Right atrium auricular region (tissue), 2 donors: ENCODE data around the gene WNT9B. TPM values are rescaled to one million over a fixed set of nuclear protein-coding genes. Genes with fewer than 3 reads are reported as not detected.

ENCODE experiments used
- DNase-seq: peaks from one replicate; pipeline ENCODE4 v3.0.0-alpha.2; 2019; ENCODE audit warnings: low spot score
- H3K27ac ChIP-seq, 2 donors: fragments of 200-600 bp; sonication (generic); 1 replicate in 1 of 2; 2 replicates in 1 of 2; pipeline ENCODE4 v1.5.1; 2016 to 2019
- H3K27me3 ChIP-seq, 2 donors: fragments of 200-600 bp; sonication (generic); one replicate each; pipeline versions ENCODE4 v1.5.1 to v1.6.0; 2017 to 2019
- H3K36me3 ChIP-seq: fragments of 200-600 bp; sonication (generic); one replicate; pipeline ENCODE4 v1.5.1; 2016
- H3K4me1 ChIP-seq, 2 donors: fragments of 200-600 bp; sonication (generic); one replicate each; pipeline versions ENCODE4 v1.5.1 to v1.6.0; 2017 to 2019
- H3K4me3 ChIP-seq, 2 donors: fragments of 200-600 bp; sonication (generic); 1 replicate in 1 of 2; 2 replicates in 1 of 2; pipeline ENCODE4 v1.5.1; 2017 to 2019; ENCODE audit warnings: mild to moderate bottlenecking in 1 of 2, moderate library complexity in 1 of 2
- H3K9me3 ChIP-seq, 2 donors: fragments of 200-600 bp; sonication (generic); one replicate each; pipeline ENCODE4 v1.5.1; 2019
- CTCF ChIP-seq, 2 donors: fragments of 200-600 bp; sonication (generic); IDR thresholded peaks; one replicate each; pipeline ENCODE4 v1.5.1; 2019; ENCODE audit warnings: antibody characterized with exemption in 2 of 2
- total RNA-seq, 2 donors: library from RNA; depleted of rRNA; stranded (reverse); fragments of >200 nt; gene quantifications; one replicate each; pipeline ENCODE4 v1.1.0, GENCODE V29; 2016

WNT9B gene
- total RNA-seq, 2 donors from 2014 or later, result 2.4 to 22.1 TPM

GRCh38 chr17:46811978-46812583 lies 39.3 kb upstream of the WNT9B start:
- no peak for TF ChIP-seq CTCF (IDR thresholded peaks at IDR 0.05)
- Histone ChIP-seq H3K27ac (no peak overlapping the region), H3K27me3 (peaks cover 3 to 12% of the 10 kb centered on the region in 2 donors), H3K9me3 (no peaks in the 10 kb centered on the region), H3K4me3 (no peak overlapping the region), H3K36me3 (no peaks in the 10 kb centered on the region), H3K4me1 (no peaks in the 10 kb centered on the region)
- DNase-seq, result no peak

GRCh38 chr17:46812624-46813318 lies 38.6 kb upstream of the WNT9B start:
- H3K27me3 ChIP-seq, result peaks cover 5 to 19% of the 10 kb centered on the region in 2 donors

GRCh38 chr17:46813920-46814319 lies 37.5 kb upstream of the WNT9B start:
- DNase-seq, result no peak
- Histone ChIP-seq H3K4me1 (peaks cover 0 to 11% of the 10 kb centered on the region in 2 donors), H3K27ac (no peak overlapping the region), H3K27me3 (peaks cover 14 to 30% of the 10 kb centered on the region in 2 donors), H3K4me3 (no peak overlapping the region), H3K36me3 (no peaks in the 10 kb centered on the region), H3K9me3 (no peaks in the 10 kb centered on the region)
- TF ChIP-seq CTCF (IDR thresholded peaks at IDR 0.05), result no peak

More at GRCh38 chr17:46812624-46813318, 38.6 kb upstream of the WNT9B start:
- no peak overlapping the region for H3K4me3 ChIP-seq
- H3K27ac ChIP-seq, result no peak overlapping the region
- no peaks in the 10 kb centered on the region for H3K36me3 ChIP-seq
- H3K4me1 ChIP-seq, result no peaks in the 10 kb centered on the region
- TF ChIP-seq CTCF (IDR thresholded peaks at IDR 0.05), result no peak
- no peak for DNase-seq
- no peaks in the 10 kb centered on the region for H3K9me3 ChIP-seq

GRCh38 chr17:46814446-46814845 lies 36.9 kb upstream of the WNT9B start:
- no peak for DNase-seq
- no peak for TF ChIP-seq CTCF (IDR thresholded peaks at IDR 0.05)
- Histone ChIP-seq H3K27ac (no peak overlapping the region), H3K9me3 (no peaks in the 10 kb centered on the region), H3K4me3 (no peak overlapping the region), H3K4me1 (peaks cover 0 to 17% of the 10 kb centered on the region in 2 donors), H3K27me3 (peaks cover 19 to 36% of the 10 kb centered on the region in 2 donors), H3K36me3 (no peaks in the 10 kb centered on the region)

GRCh38 chr17:46815474-46816353 lies 35.7 kb upstream of the WNT9B start:
- DNase-seq, result no peak
- no peak overlapping the region for H3K4me3 ChIP-seq
- no peaks in the 10 kb centered on the region for H3K9me3 ChIP-seq
- TF ChIP-seq CTCF (IDR thresholded peaks at IDR 0.05), result no peak
- H3K4me1 ChIP-seq, result peaks cover 0 to 24% of the 10 kb centered on the region in 2 donors
- no peaks in the 10 kb centered on the region for H3K36me3 ChIP-seq
- H3K27ac ChIP-seq, result no peak overlapping the region
- H3K27me3 ChIP-seq, result peaks cover 26 to 46% of the 10 kb centered on the region in 2 donors
